NCI-H774 (cell line): Measurements from ENCODE around the gene IGDCC3.

Experiments
- DNase-seq: peaks from one replicate; lab custom pipeline; 2025; lab: John Stamatoyannopoulos, UW

IGDCC3 gene

GRCh38 chr15:65339920-65340319 is 37.9 kb downstream of the IGDCC3 start:
- no peak for DNase-seq

- DNase-seq, result no peak
These were observed 38.4 kb downstream of the IGDCC3 start for GRCh38 chr15:65339416-65339815.

- DNase-seq, result no peak
These were observed 39.0 kb downstream of the IGDCC3 start for GRCh38 chr15:65338823-65339222.

GRCh38 chr15:65338366-65338765 is 39.4 kb downstream of the IGDCC3 start:
- no peak for DNase-seq

- DNase-seq, result no peak
These were observed 40.2 kb downstream of the IGDCC3 start for GRCh38 chr15:65337436-65338070.

GRCh38 chr15:65336493-65337435 is 41.0 kb downstream of the IGDCC3 start:
- no peak for DNase-seq

- no peak for DNase-seq
These were observed 42.3 kb downstream of the IGDCC3 start for GRCh38 chr15:65335278-65336055.

GRCh38 chr15:65334586-65335231 is 43.1 kb downstream of the IGDCC3 start:
- no peak for DNase-seq

- no peak for DNase-seq
These were observed 43.9 kb downstream of the IGDCC3 start for GRCh38 chr15:65333856-65334255.

- DNase-seq, result no peak
These were observed 44.5 kb downstream of the IGDCC3 start for GRCh38 chr15:65333148-65333820.

- no peak for DNase-seq
These were observed 45.2 kb downstream of the IGDCC3 start for GRCh38 chr15:65332391-65333147.

GRCh38 chr15:65331811-65332210 is 46.0 kb downstream of the IGDCC3 start:
- DNase-seq, result peak; percentile 35

- DNase-seq, result no peak
These were observed 46.7 kb downstream of the IGDCC3 start for GRCh38 chr15:65330934-65331645.

- DNase-seq, result no peak
These were observed 47.6 kb downstream of the IGDCC3 start for GRCh38 chr15:65329984-65330735.

GRCh38 chr15:65329288-65329983 is 48.4 kb downstream of the IGDCC3 start:
- no peak for DNase-seq

GRCh38 chr15:65328506-65329287 is 49.1 kb downstream of the IGDCC3 start:
- no peak for DNase-seq

- no peak for DNase-seq
These were observed 50.0 kb downstream of the IGDCC3 start for GRCh38 chr15:65327651-65328393.
